Astrocyte of the spinal cord (primary cell): ENCODE measurements around the gene RORC.
"Not testable (repeated sequence)": the region's sequence is repeated elsewhere in the genome, so short reads cannot be mapped to it uniquely, and the experiment has no call there.

Experiments
- DNase-seq: peaks from one replicate; pipeline ENCODE4 v3.0.0; 2011; ENCODE audit warnings: low read depth, low spot score
- H3K4me3 ChIP-seq: 2 replicates; pipeline ENCODE4 v1.5.1; 2011; ENCODE audit warnings: low read depth, mild to moderate bottlenecking, low read length, moderate library complexity
- CTCF ChIP-seq: IDR thresholded peaks from 2 replicates; pipeline ENCODE4 v1.5.1; 2012; ENCODE audit warnings: low read depth, mild to moderate bottlenecking, low read length, inconsistent platforms
- in situ Hi-C: cut with HindIII; loops from 2 replicates; pipeline ENCODE4 v1.10.0; 2017; ENCODE audit warnings: low sequenced_read_pairs

The RORC gene

DNA sequence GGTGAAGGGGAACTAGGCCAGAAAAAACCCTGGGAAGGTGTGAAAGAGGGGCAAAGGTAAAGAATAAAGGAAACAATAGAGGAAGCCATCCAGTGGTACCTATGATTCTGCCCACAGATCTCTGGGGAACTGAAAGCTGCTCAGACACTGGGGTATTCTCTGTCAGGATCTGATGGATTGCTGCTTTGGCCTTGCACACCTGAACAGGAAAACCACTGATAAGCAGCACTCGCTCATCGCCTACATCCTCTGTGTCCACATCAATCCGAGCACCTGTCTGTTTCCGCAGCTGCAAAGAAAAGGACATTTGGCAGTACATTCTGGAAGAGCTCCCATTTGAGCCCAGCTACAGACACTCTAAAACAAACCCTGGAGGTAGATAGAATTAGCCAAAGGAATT, 51.8 kb downstream of the RORC start:
- H3K4me3 ChIP-seq, result no peak overlapping the region
- TF ChIP-seq CTCF, result no peak
- DNase-seq, result no peak
- in situ Hi-C loops, result no loop called here

GRCh38 chr1:151777317-151777716, 54.3 kb downstream of the RORC start:
- DNase-seq, result no peak
- H3K4me3 ChIP-seq, result no peak overlapping the region
- in situ Hi-C loops, result no loop called here
- TF ChIP-seq CTCF, result no peak

DNA sequence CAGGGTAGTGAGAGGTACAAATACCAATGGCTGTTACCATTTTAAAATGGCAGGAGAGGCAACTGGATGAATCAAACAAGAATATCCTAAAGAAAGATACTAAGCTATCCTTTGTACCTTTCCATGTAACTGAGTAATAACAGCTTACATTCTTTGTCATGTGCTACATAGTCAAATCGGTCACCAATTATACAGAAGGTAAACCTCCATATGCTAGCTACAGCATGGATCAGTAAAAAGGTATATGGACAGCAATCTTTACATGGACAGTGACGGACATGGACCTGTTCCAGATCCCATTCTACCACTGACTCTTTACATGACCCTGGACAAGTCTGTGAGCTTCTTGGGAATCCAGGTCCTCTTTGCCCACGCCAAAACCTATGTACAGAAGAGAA, 54.9 kb downstream of the RORC start:
- DNase-seq, result no peak
- in situ Hi-C loops, result no loop called here
- no peak overlapping the region for H3K4me3 ChIP-seq
- TF ChIP-seq CTCF, result no peak

DNA sequence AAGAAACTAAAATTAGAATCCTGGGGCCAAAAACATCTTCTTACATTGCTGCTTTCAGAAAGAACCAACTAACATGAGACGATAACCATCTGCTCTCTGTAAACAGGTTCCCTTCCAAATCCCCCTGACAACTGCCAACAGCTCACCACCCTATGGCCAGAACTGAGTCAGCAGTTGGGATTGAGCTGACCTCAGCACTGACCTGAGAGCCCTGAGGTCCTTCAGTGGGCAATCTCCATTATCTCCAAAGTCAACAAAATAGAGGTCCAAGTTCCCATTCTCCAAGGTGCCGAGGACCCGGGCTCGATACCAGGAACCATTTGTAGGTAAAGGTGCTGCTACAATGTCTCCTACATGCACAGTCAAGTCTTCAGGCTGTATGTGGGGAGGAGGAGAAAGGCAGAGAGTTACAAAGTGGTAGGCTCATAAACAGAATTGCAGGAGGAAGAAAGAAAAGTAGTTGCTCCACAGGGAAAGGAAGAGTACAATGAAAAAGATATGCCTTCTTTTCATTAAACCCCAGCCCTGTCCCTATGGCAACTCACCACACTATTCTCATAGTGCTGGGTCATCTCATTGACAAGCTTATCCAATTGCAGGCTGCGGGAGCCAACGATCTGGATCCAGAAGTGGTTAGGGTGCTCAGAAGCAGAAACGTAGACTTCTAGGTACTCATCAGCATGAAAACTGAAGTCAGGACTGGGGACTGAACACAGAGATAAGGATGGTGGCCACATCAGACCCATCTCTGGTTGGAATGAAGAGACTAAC, 55.5 kb downstream of the RORC start:
- TF ChIP-seq CTCF, result no peak
- in situ Hi-C loops, result no loop called here
- no peak overlapping the region for H3K4me3 ChIP-seq
- DNase-seq, result no peak

GRCh38 chr1:151774256-151774922, 57.2 kb downstream of the RORC start:
- TF ChIP-seq CTCF, result no peak
- DNase-seq, result no peak
- no peak overlapping the region for H3K4me3 ChIP-seq
- in situ Hi-C loops, result no loop called here

DNA sequence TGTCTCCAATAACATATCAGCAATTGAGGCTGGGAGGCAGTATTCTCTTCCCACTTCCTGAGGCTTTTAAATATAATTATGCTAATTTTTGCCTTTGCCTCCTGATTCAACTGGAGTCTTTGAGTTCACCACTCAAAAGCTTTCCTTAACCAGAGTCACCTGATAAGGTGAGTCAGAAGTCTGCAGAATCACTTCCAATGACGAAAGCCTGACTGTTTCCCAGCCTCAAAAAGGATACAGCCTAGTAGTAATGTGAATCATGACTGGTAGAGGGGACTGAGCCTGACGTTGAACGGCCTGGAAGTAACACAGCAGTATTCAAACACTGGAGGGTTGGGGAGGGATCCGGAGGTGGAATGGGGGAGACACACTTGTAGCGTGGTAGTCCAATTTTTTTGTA, 57.9 kb downstream of the RORC start:
- no peak overlapping the region for H3K4me3 ChIP-seq
- TF ChIP-seq CTCF, result no peak
- in situ Hi-C loops, result no loop called here
- DNase-seq, result peak; percentile 35

DNA sequence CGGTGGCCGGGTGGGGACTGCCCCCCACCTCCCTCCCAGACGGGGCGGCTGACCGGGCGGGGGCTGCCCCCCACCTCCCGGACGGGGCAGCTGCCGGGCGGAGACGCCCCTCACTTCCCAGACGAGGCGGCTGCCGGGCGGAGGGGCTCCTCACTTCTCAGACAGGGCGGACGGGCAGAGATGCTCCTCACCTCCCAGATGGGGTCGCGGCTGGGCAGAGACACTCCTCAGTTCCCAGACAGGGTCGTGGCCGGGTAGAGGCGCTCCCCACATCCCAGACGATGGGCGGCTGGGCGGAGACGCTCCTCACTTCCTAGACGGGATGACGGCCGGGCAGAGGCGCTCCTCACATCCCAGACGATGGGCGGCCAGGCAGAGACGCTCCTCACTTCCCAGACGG, 62.3 kb downstream of the RORC start:
- DNase-seq, H3K4me3 ChIP-seq, in situ Hi-C loops: not testable (repeated sequence)

GRCh38 chr1:151768351-151769066, 63.1 kb downstream of the RORC start:
- in situ Hi-C loops, DNase-seq, H3K4me3 ChIP-seq: not testable (repeated sequence)
